SK-N-SH treated with all-trans-retinoic acid at 6 μM for 48 hours (cell line): ENCODE results near the gene HSD17B1.

ENCODE experiments used
- ATAC-seq: fragments of 200-7000 bp; cut with Tn5 transposase; 3 replicates; pipeline ENCODE4 v1.9.1; 2020; ENCODE audit warnings: mild to moderate bottlenecking, moderate library complexity
- ARNTL ChIP-seq: fragments of 450-650 bp; formaldehyde crosslinking; IDR thresholded peaks from 2 replicates; pipeline ENCODE4 v1.5.0; 2020; ENCODE audit warnings: low read depth, mild to moderate bottlenecking, moderate library complexity, borderline replicate concordance
- BACH2 ChIP-seq: fragments of 250-450 bp; sonication (Bioruptor Pico); IDR thresholded peaks from 2 replicates; pipeline ENCODE4 v1.9.0; 2021; ENCODE audit warnings: mild to moderate bottlenecking, borderline replicate concordance
- CSDC2 ChIP-seq: fragments of 250-450 bp; sonication (Bioruptor Pico); IDR thresholded peaks from 2 replicates; pipeline ENCODE4 v1.5.0; 2020; ENCODE audit warnings: mild to moderate bottlenecking, moderate library complexity
- ESRRG ChIP-seq: fragments of 250-450 bp; sonication (Bioruptor Pico); IDR thresholded peaks from 2 replicates; pipeline ENCODE4 v1.6.1; 2021; ENCODE audit warnings: mild to moderate bottlenecking
- GLIS3 ChIP-seq: fragments of 250-450 bp; sonication (Bioruptor Pico); IDR thresholded peaks from 2 replicates; pipeline ENCODE4 v1.5.0; 2020; ENCODE audit warnings: mild to moderate bottlenecking, moderate library complexity
- ISL1 ChIP-seq: fragments of 250-450 bp; sonication (Bioruptor Pico); IDR thresholded peaks from 2 replicates; pipeline ENCODE4 v2.1.2; 2022; ENCODE audit warnings: mild to moderate bottlenecking, moderate library complexity
- OSR1 ChIP-seq: fragments of 250-450 bp; sonication (Bioruptor Pico); IDR thresholded peaks from 2 replicates; pipeline ENCODE4 v1.8.0; 2022; ENCODE audit warnings: moderate library complexity, mild to moderate bottlenecking, inconsistent platforms
- PPARA ChIP-seq: fragments of 250-450 bp; sonication (Bioruptor Pico); IDR thresholded peaks from 2 replicates; pipeline ENCODE4 v1.5.0; 2020; ENCODE audit warnings: mild to moderate bottlenecking, borderline replicate concordance
- RARB ChIP-seq: fragments of 250-450 bp; sonication (Bioruptor Pico); IDR thresholded peaks from 2 replicates; pipeline ENCODE4 v1.8.0; 2021; ENCODE audit warnings: mild to moderate bottlenecking, moderate library complexity
- TCF4 ChIP-seq: fragments of 250-450 bp; sonication (Bioruptor Pico); IDR thresholded peaks from 2 replicates; pipeline ENCODE4 v1.8.0; 2021; ENCODE audit warnings: mild to moderate bottlenecking, moderate library complexity, borderline replicate concordance
- TOX ChIP-seq: fragments of 250-450 bp; sonication (Bioruptor Pico); IDR thresholded peaks from 2 replicates; pipeline ENCODE4 v1.8.0; 2021; ENCODE audit warnings: mild to moderate bottlenecking, moderate library complexity, borderline replicate concordance
- ZC3H10 ChIP-seq: fragments of 250-450 bp; sonication (Bioruptor Pico); IDR thresholded peaks from 2 replicates; pipeline ENCODE4 v1.5.1; 2021; ENCODE audit warnings: mild to moderate bottlenecking, moderate library complexity
- ZFP3 ChIP-seq: fragments of 250-450 bp; sonication (Bioruptor Pico); IDR thresholded peaks from 2 replicates; pipeline ENCODE4 v1.5.0; 2020; ENCODE audit warnings: mild to moderate bottlenecking, moderate library complexity
- ZFP30 ChIP-seq: fragments of 450-650 bp; formaldehyde crosslinking; IDR thresholded peaks from 2 replicates; pipeline ENCODE4 v1.5.0; 2022; ENCODE audit warnings: mild to moderate bottlenecking, moderate library complexity
- ZNF565 ChIP-seq: fragments of 450-650 bp; formaldehyde crosslinking; conservative IDR thresholded peaks from 2 replicates; pipeline ENCODE4 v1.5.0; 2020; ENCODE audit warnings: low read depth, mild to moderate bottlenecking, moderate library complexity
- ZNF70 ChIP-seq: fragments of 450-650 bp; formaldehyde crosslinking; IDR thresholded peaks from 2 replicates; pipeline ENCODE4 v1.5.0; 2020; ENCODE audit warnings: mild to moderate bottlenecking, moderate library complexity
- ZNF8 ChIP-seq: fragments of 450-650 bp; formaldehyde crosslinking; IDR thresholded peaks from 2 replicates; pipeline ENCODE4 v1.5.0; 2020; ENCODE audit warnings: mild to moderate bottlenecking, moderate library complexity
- TF ChIP-seq, protein P1 (sequence below): fragments of 250-450 bp; sonication (Bioruptor Pico); IDR thresholded peaks from 2 replicates; pipeline ENCODE4 v1.5.0; 2020; ENCODE audit warnings: mild to moderate bottlenecking, moderate library complexity
- TF ChIP-seq, protein P2 (sequence below): fragments of 250-450 bp; sonication (Bioruptor Pico); IDR thresholded peaks from 2 replicates; pipeline ENCODE4 v1.8.0; 2021; ENCODE audit warnings: low read depth, mild to moderate bottlenecking, moderate library complexity, borderline replicate concordance
- TF ChIP-seq, protein P3 (sequence below): fragments of 250-450 bp; sonication (Bioruptor Pico); IDR thresholded peaks from 2 replicates; pipeline ENCODE4 v1.5.1; 2020; ENCODE audit warnings: low read depth, mild to moderate bottlenecking, moderate library complexity
- TF ChIP-seq, protein P4 (sequence below): fragments of 250-450 bp; sonication (Bioruptor Pico); IDR thresholded peaks from 2 replicates; pipeline ENCODE4 v1.8.0; 2020; ENCODE audit warnings: mild to moderate bottlenecking, moderate library complexity, borderline replicate concordance

The HSD17B1 gene

DNA sequence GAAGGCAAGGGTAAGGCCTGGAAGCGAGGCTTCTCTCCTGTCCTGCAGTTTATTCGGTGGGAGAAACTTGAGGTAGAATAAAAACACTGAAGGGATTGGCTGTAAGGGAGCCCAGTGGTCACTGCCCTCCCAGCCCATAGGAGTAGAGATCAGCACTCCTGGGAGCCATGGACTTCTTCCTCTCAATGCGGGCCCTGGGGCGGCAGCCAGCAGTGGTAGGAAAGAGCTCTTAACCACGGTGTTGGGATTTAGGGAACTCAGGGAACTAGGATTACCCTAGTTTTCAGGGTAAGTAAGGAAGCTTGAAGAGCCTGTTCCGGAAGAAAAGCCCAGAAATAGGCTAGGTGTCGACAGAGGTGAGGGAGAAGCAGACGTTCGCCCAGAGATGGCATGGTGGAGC is 40.5 kb upstream of the HSD17B1 start:
- no peak for TF ChIP-seq CSDC2 (CRISPR knock-in tag)
- no peak for TF ChIP-seq ARNTL (CRISPR knock-in tag)
- TF ChIP-seq, protein P1, sequence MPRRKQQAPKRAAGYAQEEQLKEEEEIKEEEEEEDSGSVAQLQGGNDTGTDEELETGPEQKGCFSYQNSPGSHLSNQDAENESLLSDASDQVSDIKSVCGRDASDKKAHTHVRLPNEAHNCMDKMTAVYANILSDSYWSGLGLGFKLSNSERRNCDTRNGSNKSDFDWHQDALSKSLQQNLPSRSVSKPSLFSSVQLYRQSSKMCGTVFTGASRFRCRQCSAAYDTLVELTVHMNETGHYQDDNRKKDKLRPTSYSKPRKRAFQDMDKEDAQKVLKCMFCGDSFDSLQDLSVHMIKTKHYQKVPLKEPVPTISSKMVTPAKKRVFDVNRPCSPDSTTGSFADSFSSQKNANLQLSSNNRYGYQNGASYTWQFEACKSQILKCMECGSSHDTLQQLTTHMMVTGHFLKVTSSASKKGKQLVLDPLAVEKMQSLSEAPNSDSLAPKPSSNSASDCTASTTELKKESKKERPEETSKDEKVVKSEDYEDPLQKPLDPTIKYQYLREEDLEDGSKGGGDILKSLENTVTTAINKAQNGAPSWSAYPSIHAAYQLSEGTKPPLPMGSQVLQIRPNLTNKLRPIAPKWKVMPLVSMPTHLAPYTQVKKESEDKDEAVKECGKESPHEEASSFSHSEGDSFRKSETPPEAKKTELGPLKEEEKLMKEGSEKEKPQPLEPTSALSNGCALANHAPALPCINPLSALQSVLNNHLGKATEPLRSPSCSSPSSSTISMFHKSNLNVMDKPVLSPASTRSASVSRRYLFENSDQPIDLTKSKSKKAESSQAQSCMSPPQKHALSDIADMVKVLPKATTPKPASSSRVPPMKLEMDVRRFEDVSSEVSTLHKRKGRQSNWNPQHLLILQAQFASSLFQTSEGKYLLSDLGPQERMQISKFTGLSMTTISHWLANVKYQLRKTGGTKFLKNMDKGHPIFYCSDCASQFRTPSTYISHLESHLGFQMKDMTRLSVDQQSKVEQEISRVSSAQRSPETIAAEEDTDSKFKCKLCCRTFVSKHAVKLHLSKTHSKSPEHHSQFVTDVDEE (CRISPR knock-in tag) = no peak
- no peak for TF ChIP-seq ZC3H10
- no peak for TF ChIP-seq RARB (CRISPR knock-in tag)
- no peak for TF ChIP-seq ZNF565 (CRISPR knock-in tag)
- TF ChIP-seq ZNF70 (CRISPR knock-in tag) = no peak
- TF ChIP-seq GLIS3 (CRISPR knock-in tag) = no peak
- TF ChIP-seq PPARA (CRISPR knock-in tag) = no peak
- TF ChIP-seq, protein P2, sequence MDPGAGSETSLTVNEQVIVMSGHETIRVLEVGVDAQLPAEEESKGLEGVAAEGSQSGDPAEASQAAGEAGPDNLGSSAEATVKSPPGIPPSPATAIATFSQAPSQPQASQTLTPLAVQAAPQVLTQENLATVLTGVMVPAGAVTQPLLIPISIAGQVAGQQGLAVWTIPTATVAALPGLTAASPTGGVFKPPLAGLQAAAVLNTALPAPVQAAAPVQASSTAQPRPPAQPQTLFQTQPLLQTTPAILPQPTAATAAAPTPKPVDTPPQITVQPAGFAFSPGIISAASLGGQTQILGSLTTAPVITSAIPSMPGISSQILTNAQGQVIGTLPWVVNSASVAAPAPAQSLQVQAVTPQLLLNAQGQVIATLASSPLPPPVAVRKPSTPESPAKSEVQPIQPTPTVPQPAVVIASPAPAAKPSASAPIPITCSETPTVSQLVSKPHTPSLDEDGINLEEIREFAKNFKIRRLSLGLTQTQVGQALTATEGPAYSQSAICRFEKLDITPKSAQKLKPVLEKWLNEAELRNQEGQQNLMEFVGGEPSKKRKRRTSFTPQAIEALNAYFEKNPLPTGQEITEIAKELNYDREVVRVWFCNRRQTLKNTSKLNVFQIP (CRISPR knock-in tag) = no peak
- TF ChIP-seq OSR1 (CRISPR knock-in tag) = no peak
- no peak for TF ChIP-seq ZFP3
- no peak for TF ChIP-seq ZNF8
- TF ChIP-seq ISL1 (CRISPR knock-in tag) = no peak
- TF ChIP-seq ESRRG (CRISPR knock-in tag) = no peak
- TF ChIP-seq ZFP30 (CRISPR knock-in tag) = no peak
- TF ChIP-seq, protein P3, sequence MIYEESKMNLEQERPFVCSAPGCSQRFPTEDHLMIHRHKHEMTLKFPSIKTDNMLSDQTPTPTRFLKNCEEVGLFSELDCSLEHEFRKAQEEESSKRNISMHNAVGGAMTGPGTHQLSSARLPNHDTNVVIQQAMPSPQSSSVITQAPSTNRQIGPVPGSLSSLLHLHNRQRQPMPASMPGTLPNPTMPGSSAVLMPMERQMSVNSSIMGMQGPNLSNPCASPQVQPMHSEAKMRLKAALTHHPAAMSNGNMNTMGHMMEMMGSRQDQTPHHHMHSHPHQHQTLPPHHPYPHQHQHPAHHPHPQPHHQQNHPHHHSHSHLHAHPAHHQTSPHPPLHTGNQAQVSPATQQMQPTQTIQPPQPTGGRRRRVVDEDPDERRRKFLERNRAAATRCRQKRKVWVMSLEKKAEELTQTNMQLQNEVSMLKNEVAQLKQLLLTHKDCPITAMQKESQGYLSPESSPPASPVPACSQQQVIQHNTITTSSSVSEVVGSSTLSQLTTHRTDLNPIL (CRISPR knock-in tag) = no peak
- no peak for TF ChIP-seq BACH2 (CRISPR knock-in tag)
- TF ChIP-seq, protein P4, sequence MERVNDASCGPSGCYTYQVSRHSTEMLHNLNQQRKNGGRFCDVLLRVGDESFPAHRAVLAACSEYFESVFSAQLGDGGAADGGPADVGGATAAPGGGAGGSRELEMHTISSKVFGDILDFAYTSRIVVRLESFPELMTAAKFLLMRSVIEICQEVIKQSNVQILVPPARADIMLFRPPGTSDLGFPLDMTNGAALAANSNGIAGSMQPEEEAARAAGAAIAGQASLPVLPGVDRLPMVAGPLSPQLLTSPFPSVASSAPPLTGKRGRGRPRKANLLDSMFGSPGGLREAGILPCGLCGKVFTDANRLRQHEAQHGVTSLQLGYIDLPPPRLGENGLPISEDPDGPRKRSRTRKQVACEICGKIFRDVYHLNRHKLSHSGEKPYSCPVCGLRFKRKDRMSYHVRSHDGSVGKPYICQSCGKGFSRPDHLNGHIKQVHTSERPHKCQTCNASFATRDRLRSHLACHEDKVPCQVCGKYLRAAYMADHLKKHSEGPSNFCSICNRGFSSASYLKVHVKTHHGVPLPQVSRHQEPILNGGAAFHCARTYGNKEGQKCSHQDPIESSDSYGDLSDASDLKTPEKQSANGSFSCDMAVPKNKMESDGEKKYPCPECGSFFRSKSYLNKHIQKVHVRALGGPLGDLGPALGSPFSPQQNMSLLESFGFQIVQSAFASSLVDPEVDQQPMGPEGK (CRISPR knock-in tag) = no peak
- TF ChIP-seq, all 23 proteins: peak for 0
- no peak for ATAC-seq

DNA sequence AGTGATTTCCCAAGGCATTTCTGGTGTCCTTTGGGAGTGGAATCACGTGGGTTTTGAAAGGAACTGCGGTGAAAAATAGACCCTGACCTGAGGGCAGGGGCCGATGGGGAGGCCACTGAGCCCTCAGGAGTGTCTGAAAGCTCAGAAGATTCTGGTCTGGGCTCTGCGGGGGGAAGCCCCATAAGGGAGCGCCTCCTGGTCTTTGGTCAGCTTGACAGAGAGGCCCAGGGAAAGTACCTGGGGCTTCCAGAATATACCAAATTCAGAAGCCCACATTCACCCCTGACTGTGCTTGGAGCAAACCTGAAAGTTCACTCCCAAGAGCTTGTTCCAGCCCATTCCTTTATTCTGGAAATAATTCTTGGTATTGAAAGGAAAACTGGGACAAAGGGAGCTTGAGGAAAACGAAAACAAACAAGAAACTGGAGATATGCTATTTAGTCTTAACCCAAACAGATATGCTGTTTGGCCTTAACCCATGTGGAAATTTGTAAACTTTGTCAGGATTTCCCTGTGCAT is 39.9 kb upstream of the HSD17B1 start:
- ATAC-seq = no peak
- TF ChIP-seq BACH2 (CRISPR knock-in tag) (no peak), CSDC2 (CRISPR knock-in tag) (no peak), OSR1 (CRISPR knock-in tag) (no peak), ZNF565 (CRISPR knock-in tag) (no peak), TOX (CRISPR knock-in tag) (no peak), ARNTL (CRISPR knock-in tag) (no peak), TCF4 (CRISPR knock-in tag) (no peak)
- TF ChIP-seq, protein P1 (CRISPR knock-in tag) = no peak
